ENCODE data around the gene PDE11A.

PDE11A gene

GRCh38 chr2:177689623-177690022 lies 383.0 kb downstream of the PDE11A start:
- DNase-seq = no peak

GRCh38 chr2:177688844-177689243 lies 383.7 kb downstream of the PDE11A start:
- DNase-seq = no peak

GRCh38 chr2:177683661-177684069 lies 388.9 kb downstream of the PDE11A start:
- no peak for DNase-seq

GRCh38 chr2:177682836-177683660 lies 389.5 kb downstream of the PDE11A start:
- no peak for DNase-seq

- DNase-seq = no peak
Observed at GRCh38 chr2:177682006-177682405, 390.6 kb downstream of the PDE11A start.

GRCh38 chr2:177680866-177681712 lies 391.5 kb downstream of the PDE11A start:
- DNase-seq = no peak

- DNase-seq = no peak
Observed at GRCh38 chr2:177679611-177680605, 392.7 kb downstream of the PDE11A start.

- no peak for DNase-seq
Observed at GRCh38 chr2:177678939-177679338, 393.6 kb downstream of the PDE11A start.

GRCh38 chr2:177676636-177677035 lies 395.9 kb downstream of the PDE11A start:
- no peak for DNase-seq

- no peak for DNase-seq
Observed at GRCh38 chr2:177675825-177676224, 396.8 kb downstream of the PDE11A start.

GRCh38 chr2:177675350-177675821 lies 397.2 kb downstream of the PDE11A start:
- peak in 1 of 2 experiments; percentile 13 for DNase-seq

GRCh38 chr2:177673602-177674595 lies 398.7 kb downstream of the PDE11A start:
- peak in 1 of 2 experiments; percentile 18 for DNase-seq

- DNase-seq = no peak
Observed at GRCh38 chr2:177671662-177672061, 400.9 kb downstream of the PDE11A start.

- no peak for DNase-seq
Observed at GRCh38 chr2:177670791-177671535, 401.6 kb downstream of the PDE11A start.

GRCh38 chr2:177669625-177670330 lies 402.8 kb downstream of the PDE11A start:
- DNase-seq = no peak

GRCh38 chr2:177669201-177669600 lies 403.4 kb downstream of the PDE11A start:
- DNase-seq = no peak

GRCh38 chr2:177668617-177669016 lies 404.0 kb downstream of the PDE11A start:
- no peak for DNase-seq

- DNase-seq = no peak
Observed at GRCh38 chr2:177667626-177668025, 405.0 kb downstream of the PDE11A start.

GRCh38 chr2:177666408-177666807 lies 406.2 kb downstream of the PDE11A start:
- no peak for DNase-seq

GRCh38 chr2:177665948-177666347 lies 406.6 kb downstream of the PDE11A start:
- DNase-seq = no peak
